BJ (cell line): ENCODE results near the gene C4orf36. TPM values are rescaled to one million over a fixed set of nuclear protein-coding genes. Genes with fewer than 3 reads are reported as not detected.

Experiments used
- CTCF ChIA-PET: fragments of 350-600 bp; formaldehyde crosslinking; extraction: SDS; loops from one replicate; lab custom pipeline; 2021; ENCODE audit warnings: antibody characterized with exemption, inconsistent platforms; lab: Yijun Ruan, JAX
- POLR2A ChIA-PET: fragments of 300-600 bp; sonication (Branson Sonifier 250); formaldehyde crosslinking; extraction: SDS; loops from one replicate; lab custom pipeline; 2021; ENCODE audit warnings: antibody characterized with exemption; lab: Charles Lee
- DNase-seq: peaks from one replicate; pipeline ENCODE4 v3.0.0-alpha.2; 2011; ENCODE audit warnings: low read depth
- H3K27me3 ChIP-seq: 2 replicates; pipeline ENCODE4 v1.6.0; 2011; ENCODE audit warnings: low read length; ENCODE audit not compliant: control insufficient read depth, insufficient read depth
- H3K36me3 ChIP-seq: 2 replicates; pipeline ENCODE4 v1.5.1; 2011; ENCODE audit warnings: low read length; ENCODE audit not compliant: control insufficient read depth, insufficient read depth
- H3K4me3 ChIP-seq: 2 replicates; pipeline ENCODE4 v1.5.1; 2011; ENCODE audit warnings: low read depth, mild to moderate bottlenecking, control low read depth, low read length
- polyA plus RNA-seq: library from polyadenylated mRNA; depleted of rRNA; stranded (reverse); fragments of >200 nt; gene quantifications from 2 replicates; pipeline ENCODE4 v1.2.3, GENCODE V29; 2011
- TF ChIP-seq, protein P1 (sequence below): IDR thresholded peaks from 2 replicates; pipeline ENCODE4 v1.5.1; 2011; ENCODE audit warnings: low read depth, mild to moderate bottlenecking, control low read depth, inconsistent platforms, low read length, moderate library complexity; ENCODE audit not compliant: insufficient read depth

Gene C4orf36
- polyA plus RNA-seq, 1 experiment = 3.1 TPM

DNA sequence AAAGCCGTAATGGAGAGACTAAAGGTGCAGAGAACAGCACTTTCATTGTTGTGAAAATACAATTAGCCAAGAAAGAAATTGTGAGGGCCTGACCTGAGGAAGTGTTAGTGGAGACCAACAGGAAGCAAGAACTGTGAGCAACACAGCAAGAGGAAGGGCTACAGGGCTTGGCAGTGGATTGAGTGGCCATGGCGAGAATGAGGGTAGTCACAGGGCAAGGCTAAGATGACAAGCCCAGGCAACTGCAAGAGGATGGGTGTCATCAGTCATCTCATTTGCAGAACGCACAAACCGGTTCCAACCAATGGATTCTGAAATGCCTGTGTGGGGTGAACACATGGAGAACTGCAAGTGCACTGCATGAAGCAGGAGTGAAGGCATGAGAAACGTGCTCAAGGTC lies 46.6 kb downstream of the C4orf36 start:
- ChIA-PET CTCF (interaction anchor here (1.1 to 1.8 kb wide), 2 partner anchors 10 to 347 kb away, joined by 3 to 7 read pairs; no protein-coding TSS in a partner anchor), POLR2A (no interaction called here)
- TF ChIP-seq, protein P1, sequence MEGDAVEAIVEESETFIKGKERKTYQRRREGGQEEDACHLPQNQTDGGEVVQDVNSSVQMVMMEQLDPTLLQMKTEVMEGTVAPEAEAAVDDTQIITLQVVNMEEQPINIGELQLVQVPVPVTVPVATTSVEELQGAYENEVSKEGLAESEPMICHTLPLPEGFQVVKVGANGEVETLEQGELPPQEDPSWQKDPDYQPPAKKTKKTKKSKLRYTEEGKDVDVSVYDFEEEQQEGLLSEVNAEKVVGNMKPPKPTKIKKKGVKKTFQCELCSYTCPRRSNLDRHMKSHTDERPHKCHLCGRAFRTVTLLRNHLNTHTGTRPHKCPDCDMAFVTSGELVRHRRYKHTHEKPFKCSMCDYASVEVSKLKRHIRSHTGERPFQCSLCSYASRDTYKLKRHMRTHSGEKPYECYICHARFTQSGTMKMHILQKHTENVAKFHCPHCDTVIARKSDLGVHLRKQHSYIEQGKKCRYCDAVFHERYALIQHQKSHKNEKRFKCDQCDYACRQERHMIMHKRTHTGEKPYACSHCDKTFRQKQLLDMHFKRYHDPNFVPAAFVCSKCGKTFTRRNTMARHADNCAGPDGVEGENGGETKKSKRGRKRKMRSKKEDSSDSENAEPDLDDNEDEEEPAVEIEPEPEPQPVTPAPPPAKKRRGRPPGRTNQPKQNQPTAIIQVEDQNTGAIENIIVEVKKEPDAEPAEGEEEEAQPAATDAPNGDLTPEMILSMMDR = no peak
- Histone ChIP-seq H3K36me3 (no peaks in the 10 kb centered on the region; the same call in 1 of the 2 replicates), H3K4me3 (no peak overlapping the region), H3K27me3 (no peaks in the 10 kb centered on the region)
- DNase-seq = no peak

DNA sequence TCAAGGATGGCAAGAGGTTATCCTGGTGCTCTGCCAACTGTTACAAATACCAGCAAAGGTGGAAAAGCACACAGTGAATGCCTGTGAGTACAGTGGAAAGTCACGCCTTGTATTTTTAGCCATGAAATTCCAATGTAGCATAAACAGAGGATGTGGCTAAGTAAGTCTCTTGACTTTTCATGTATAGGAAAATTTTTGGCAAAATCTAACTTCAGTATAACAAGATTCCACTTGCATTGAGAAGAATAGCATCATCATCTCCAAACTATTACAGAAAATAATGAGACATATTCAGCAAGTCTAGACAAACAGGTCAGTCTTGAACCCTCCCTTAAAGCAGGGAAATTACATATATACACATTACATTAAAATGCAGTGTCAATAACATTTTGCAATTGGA lies 50.9 kb downstream of the C4orf36 start:
- POLR2A ChIA-PET = no interaction called here

DNA sequence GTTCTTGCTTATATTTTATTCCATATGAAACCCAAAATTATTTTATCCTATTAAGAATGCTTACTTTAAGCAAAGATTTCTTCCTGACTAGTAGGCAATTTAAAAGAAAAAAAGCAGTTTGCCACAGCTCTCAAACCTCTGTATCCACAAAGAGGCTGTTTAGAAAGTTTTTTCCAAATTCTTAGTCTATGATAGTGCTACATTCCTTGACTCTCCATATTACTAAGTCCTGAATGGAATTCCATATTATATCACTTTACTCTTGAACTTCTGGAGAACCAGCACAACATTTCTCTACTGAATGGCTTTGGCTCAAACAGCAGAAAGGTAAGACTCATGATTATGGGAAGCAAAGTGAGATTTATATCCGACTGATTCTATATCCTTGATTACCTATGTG lies 51.4 kb downstream of the C4orf36 start:
- H3K4me3 ChIP-seq = no peak overlapping the region
- POLR2A ChIA-PET = no interaction called here
- H3K36me3 ChIP-seq = no peaks in the 10 kb centered on the region; the same call in 1 of the 2 replicates
- TF ChIP-seq, protein P1 = no peak
- no peak for DNase-seq
- CTCF ChIA-PET = no interaction called here
- no peaks in the 10 kb centered on the region for H3K27me3 ChIP-seq

More for the DNA sequence above, 50.9 kb downstream of the C4orf36 start:
- DNase-seq = no peak
- TF ChIP-seq, protein P1 = no peak
- no peak overlapping the region for H3K4me3 ChIP-seq
- H3K27me3 ChIP-seq = no peaks in the 10 kb centered on the region
- CTCF ChIA-PET = interaction anchor here (0.9 kb wide), 1 partner anchor 343 kb away, joined by 3 read pairs; no protein-coding TSS in a partner anchor
- no peaks in the 10 kb centered on the region; the same call in 1 of the 2 replicates for H3K36me3 ChIP-seq

DNA sequence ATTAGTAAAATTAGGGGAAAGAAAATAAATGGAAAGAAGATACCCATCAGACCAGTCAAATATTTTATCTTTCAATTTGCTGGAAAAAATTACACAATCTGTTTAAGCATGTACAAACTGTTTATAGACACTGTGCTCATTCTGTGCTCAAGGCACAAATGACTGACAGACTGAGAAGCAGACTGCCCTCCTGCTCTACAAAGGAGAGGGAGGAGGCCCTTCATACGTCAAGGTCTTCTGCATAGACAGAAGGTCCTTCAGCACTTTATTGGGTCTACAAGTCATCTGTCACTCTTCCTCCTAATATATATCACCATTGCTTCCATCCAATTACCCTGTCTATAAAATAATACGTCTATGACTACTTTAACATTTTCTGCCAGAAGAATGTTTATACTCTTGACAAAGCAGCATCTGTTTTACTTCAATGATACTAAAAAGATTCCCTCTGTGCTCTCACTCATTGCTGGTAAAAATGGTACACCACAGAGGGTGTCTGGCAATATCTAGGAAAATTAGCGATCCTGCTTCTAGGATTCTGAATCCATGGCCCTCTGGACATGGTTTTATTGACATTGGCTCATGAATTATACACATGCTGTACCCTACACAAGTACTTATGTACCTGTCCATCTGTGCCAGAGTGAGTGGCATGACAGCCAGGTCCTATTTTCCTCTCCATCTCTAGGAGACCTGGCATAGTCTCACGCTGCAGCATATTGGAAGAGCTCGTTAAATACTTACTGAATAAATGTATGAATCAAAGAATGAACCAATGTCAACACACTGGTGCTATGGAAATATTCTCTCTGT lies 54.3 kb downstream of the C4orf36 start:
- H3K36me3 ChIP-seq = no peaks in the 10 kb centered on the region
- POLR2A ChIA-PET = no interaction called here
- CTCF ChIA-PET = interaction anchor here (0.6 to 0.7 kb wide), 2 partner anchors 9 to 60 kb away, joined by 3 read pairs; no protein-coding TSS in a partner anchor
- H3K27me3 ChIP-seq = no peaks in the 10 kb centered on the region
- TF ChIP-seq, protein P1 = no peak
- no peak overlapping the region for H3K4me3 ChIP-seq
- DNase-seq = no peak

DNA sequence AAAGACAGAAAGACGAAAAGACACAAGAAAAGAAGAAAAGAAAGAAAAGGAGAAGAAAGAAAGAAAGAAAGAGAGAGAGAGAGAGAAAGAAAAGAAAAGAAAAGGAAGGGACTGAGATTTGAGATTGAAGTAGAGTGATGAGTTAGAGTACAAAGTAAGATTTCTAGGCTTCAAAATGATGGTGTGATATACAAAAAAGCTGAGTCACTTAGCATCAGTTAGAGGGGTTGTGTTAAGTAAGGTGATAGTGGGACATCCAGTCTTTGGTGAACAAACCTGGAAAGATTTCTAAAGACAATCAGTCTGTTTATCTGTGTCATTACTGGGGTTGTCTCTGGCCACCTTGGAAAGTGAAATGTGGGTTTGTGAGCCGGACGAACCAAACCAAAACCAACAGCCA lies 56.5 kb downstream of the C4orf36 start:
- Histone ChIP-seq H3K27me3 (no peaks in the 10 kb centered on the region), H3K36me3 (no peaks in the 10 kb centered on the region), H3K4me3 (no peak overlapping the region)
- POLR2A ChIA-PET = interaction anchor here (0.5 to 0.7 kb wide), 2 partner anchors 11 to 13 kb away, joined by 3 to 4 read pairs; partner anchors contain the start of gene SLC10A6
- CTCF ChIA-PET = interaction anchor here (1.0 to 1.3 kb wide), 2 partner anchors 11 to 18 kb away, joined by 3 read pairs; no protein-coding TSS in a partner anchor
- DNase-seq = no peak
- TF ChIP-seq, protein P1 = no peak
